Sigmoid colon (tissue), 3 donors: ENCODE results near the gene TMEM139.

ENCODE experiments used
- CTCF ChIP-seq, 4 experiments: fragments of 450-650 bp in 3 of 4; fragments of 200-600 bp in 1 of 4; IDR thresholded peaks; one replicate each; pipeline ENCODE4 v1.5.1; 2016 to 2019; ENCODE audit warnings: antibody characterized with exemption in 4 of 4, mild to moderate bottlenecking in 3 of 4, moderate library complexity in 2 of 4
- POLR2A ChIP-seq, 2 donors: fragments of 450-650 bp; IDR thresholded peaks; one replicate each; pipeline ENCODE4 v1.6.1; 2016; ENCODE audit warnings: antibody characterized with exemption in 2 of 2, mild to moderate bottlenecking in 2 of 2, moderate library complexity in 2 of 2

GRCh38 chr7:143238289-143238980, 46.3 kb upstream of the TMEM139 start:
- TF ChIP-seq CTCF (IDR thresholded peaks at IDR 0.05), result no peak
- TF ChIP-seq POLR2A (IDR thresholded peaks at IDR 0.05), result no peak
